H7 (cell line): ENCODE results near the gene PSME4. TPM values are rescaled to one million over a fixed set of nuclear protein-coding genes. Genes with fewer than 3 reads are reported as not detected.

Experiments used
- DNase-seq: peaks from one replicate; pipeline ENCODE4 v3.0.0; 2012
- H3K27me3 ChIP-seq: 2 replicates; pipeline ENCODE4 v1.6.0; 2011; ENCODE audit warnings: mild to moderate bottlenecking, low read length; ENCODE audit not compliant: control insufficient read depth, insufficient read depth
- H3K36me3 ChIP-seq: replicated peaks from 2 replicates; pipeline ENCODE4 v1.5.1; 2011; ENCODE audit warnings: low read length; ENCODE audit not compliant: control insufficient read depth, insufficient read depth
- H3K4me3 ChIP-seq: 2 replicates; pipeline ENCODE4 v1.5.1; 2011; ENCODE audit warnings: low read depth, mild to moderate bottlenecking, control low read depth, low read length, moderate library complexity; ENCODE audit not compliant: insufficient read depth
- total RNA-seq: library from RNA; depleted of rRNA; stranded (reverse); fragments of >200 nt; shearing (Covaris generic); gene quantifications from 2 replicates; pipeline ENCODE4 v1.2.3, GENCODE V29; 2014

The PSME4 gene
- total RNA-seq, 1 experiment from 2014 or later = 57.9 TPM

DNA sequence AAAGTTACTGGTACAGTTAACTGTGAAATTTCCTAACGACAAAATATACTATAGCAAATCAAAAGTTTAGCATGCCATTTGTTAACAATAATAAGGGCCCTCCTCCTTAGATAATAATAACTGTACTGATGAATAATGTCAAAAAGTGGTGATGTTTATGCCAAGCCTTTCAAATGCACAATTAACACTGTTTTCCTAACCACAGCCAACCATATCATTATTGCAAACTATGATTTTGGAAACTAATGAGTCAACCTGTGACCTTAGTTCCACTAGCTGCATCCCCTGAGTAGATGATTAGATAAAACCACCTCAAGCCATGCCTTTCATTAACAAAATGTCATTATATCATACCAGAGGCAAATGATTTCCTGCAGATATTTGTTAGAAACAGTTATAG, 85.9 kb downstream of the PSME4 start:
- Histone ChIP-seq H3K27me3 (no peaks in the 10 kb centered on the region), H3K36me3 (peaks cover 24% of the 10 kb centered on the region), H3K4me3 (no peak overlapping the region)
- DNase-seq = no peak

- Histone ChIP-seq H3K27me3 (no peaks in the 10 kb centered on the region), H3K36me3 (peaks cover 16% of the 10 kb centered on the region), H3K4me3 (no peak overlapping the region)
- no peak for DNase-seq
Measured at GRCh38 chr2:53881986-53882385, 88.8 kb downstream of the PSME4 start.

DNA sequence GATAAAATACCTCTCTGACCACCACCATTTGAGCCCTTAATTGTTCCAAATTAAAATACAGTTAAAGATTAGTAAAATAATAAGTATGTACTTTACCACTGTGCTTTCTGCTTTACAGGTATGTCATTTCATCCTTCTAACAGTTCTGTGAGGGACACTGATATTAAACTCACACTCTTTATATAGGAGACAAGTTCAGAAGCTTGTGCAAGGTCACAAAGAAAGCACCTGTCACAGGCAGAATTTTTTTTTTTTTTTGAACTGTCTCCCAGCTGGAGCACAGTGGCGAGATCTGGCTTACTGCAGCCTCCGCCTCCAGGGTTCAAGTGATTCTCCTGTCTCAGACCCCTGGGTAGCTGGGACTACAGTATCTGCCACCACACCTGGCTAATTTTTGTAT, 89.4 kb downstream of the PSME4 start:
- H3K36me3 ChIP-seq = peaks cover 15% of the 10 kb centered on the region
- no peaks in the 10 kb centered on the region for H3K27me3 ChIP-seq
- H3K4me3 ChIP-seq = no peak overlapping the region
- no peak for DNase-seq

GRCh38 chr2:53880756-53881155, 90.0 kb downstream of the PSME4 start:
- H3K36me3 ChIP-seq = peaks cover 15% of the 10 kb centered on the region
- DNase-seq = no peak
- no peaks in the 10 kb centered on the region for H3K27me3 ChIP-seq
- H3K4me3 ChIP-seq = no peak overlapping the region

- Histone ChIP-seq H3K4me3 (no peak overlapping the region), H3K36me3 (peaks cover 11% of the 10 kb centered on the region), H3K27me3 (no peaks in the 10 kb centered on the region)
- no peak for DNase-seq
Measured at GRCh38 chr2:53877556-53877955, 93.2 kb downstream of the PSME4 start.

DNA sequence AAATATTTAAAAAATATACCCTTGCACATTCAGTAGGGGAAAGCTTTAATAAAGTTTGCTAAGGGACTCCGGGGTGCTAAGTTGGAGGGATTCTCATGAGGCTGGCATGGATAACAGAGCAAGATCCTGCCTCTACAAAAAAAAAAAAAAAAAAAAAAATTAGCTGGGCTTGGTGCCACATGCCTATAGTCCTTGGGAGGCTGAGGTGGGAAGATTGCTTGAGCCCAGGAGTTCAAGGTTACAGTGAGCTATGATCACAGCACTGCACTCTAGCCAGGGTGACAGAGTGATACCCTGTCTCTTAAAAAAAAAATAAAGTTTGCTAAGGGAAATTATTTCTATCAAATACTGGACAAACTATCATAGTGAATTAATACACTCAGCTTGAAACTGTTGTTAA, 93.7 kb downstream of the PSME4 start:
- DNase-seq = no peak
- peaks cover 8% of the 10 kb centered on the region for H3K36me3 ChIP-seq
- H3K27me3 ChIP-seq = no peaks in the 10 kb centered on the region
- no peak overlapping the region for H3K4me3 ChIP-seq

DNA sequence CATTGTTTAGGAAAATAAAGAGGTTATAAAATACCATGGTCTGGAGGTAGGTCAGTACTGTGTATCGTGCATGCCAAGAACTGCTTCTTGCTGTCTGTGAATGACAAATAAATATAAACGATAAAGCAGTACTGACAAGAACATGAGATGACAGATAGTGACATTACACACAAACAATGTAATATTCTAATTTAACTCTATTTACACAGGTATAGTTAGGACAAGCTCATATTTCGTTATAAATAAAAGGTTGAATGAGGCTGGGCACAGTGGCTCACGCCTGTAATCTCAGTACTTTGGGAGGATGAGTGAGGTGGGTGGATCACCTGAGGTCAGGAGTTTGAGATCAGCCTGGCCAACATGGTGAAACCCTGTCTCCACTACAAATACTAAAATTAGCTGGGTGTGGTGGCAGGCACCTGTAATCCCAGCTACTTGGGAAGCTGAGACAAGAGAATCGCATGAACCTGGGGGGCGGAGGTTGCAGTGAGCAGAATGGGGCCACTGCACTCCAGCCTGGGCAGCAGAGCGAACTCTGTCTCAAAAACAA, 96.3 kb downstream of the PSME4 start:
- Histone ChIP-seq H3K36me3 (peaks cover 5% of the 10 kb centered on the region), H3K4me3 (no peak overlapping the region), H3K27me3 (no peaks in the 10 kb centered on the region)
- DNase-seq = no peak

- H3K27me3 ChIP-seq = no peaks in the 10 kb centered on the region
- no peak for DNase-seq
- H3K36me3 ChIP-seq = peaks cover 11% of the 10 kb centered on the region
- no peak overlapping the region for H3K4me3 ChIP-seq
Measured at GRCh38 chr2:53867773-53868172, 103.0 kb downstream of the PSME4 start.

DNA sequence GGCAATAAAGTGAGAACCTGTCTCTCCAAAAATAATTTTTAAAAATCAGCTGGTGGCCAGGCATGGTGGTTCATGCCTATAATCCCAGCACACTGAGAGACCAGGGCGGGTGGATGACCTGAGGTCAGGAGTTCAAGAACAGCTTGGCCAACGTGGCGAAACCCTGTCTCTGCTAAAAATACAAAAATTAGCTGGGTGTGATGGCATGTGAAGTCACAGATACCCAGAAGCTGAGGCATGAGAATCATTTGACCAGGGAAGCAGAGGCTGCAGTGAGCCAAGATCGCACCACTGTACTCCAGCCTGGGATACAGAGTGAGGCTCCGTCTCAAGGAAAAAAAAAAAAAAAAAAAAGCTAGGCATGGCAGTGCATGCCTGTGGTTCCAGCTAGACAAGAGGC, 103.6 kb downstream of the PSME4 start:
- Histone ChIP-seq H3K36me3 (peaks cover 11% of the 10 kb centered on the region), H3K4me3 (no peak overlapping the region), H3K27me3 (no peaks in the 10 kb centered on the region)
- no peak for DNase-seq

DNA sequence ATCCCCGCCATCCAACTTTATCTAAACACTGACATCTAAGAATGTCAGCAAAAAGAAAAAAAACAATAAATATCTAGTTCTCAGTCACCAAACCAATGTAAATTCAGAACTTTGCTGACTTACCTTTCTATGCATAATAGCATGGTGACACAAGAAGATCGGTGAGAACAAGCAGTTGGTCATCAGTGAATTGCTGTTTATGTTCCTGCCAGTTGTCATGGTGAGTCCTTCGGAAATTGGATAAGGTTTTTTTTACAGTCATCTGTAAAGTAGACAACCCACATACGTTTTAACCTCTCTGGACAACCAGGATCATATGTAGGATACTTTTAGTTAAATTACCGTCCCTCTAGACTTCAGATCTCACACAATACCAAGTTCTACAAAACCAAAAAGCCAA, 104.8 kb downstream of the PSME4 start:
- H3K27me3 ChIP-seq = no peaks in the 10 kb centered on the region
- peaks cover 11% of the 10 kb centered on the region for H3K36me3 ChIP-seq
- no peak overlapping the region for H3K4me3 ChIP-seq
- DNase-seq = no peak

- Histone ChIP-seq H3K36me3 (peaks cover 11% of the 10 kb centered on the region), H3K27me3 (no peaks in the 10 kb centered on the region), H3K4me3 (no peak overlapping the region)
- DNase-seq = no peak
Measured at GRCh38 chr2:53865264-53865663, 105.5 kb downstream of the PSME4 start.

- no peak for DNase-seq
Measured at GRCh38 chr2:53863538-53864227, 107.1 kb downstream of the PSME4 start.

GRCh38 chr2:53861824-53862223, 109.0 kb downstream of the PSME4 start:
- no peak for DNase-seq
- H3K4me3 ChIP-seq = no peak overlapping the region
- peaks cover 9% of the 10 kb centered on the region for H3K36me3 ChIP-seq
- H3K27me3 ChIP-seq = no peaks in the 10 kb centered on the region

More at GRCh38 chr2:53863538-53864227, 107.1 kb downstream of the PSME4 start:
- peaks cover 11% of the 10 kb centered on the region for H3K36me3 ChIP-seq
- H3K4me3 ChIP-seq = no peak overlapping the region
- H3K27me3 ChIP-seq = no peaks in the 10 kb centered on the region

DNA sequence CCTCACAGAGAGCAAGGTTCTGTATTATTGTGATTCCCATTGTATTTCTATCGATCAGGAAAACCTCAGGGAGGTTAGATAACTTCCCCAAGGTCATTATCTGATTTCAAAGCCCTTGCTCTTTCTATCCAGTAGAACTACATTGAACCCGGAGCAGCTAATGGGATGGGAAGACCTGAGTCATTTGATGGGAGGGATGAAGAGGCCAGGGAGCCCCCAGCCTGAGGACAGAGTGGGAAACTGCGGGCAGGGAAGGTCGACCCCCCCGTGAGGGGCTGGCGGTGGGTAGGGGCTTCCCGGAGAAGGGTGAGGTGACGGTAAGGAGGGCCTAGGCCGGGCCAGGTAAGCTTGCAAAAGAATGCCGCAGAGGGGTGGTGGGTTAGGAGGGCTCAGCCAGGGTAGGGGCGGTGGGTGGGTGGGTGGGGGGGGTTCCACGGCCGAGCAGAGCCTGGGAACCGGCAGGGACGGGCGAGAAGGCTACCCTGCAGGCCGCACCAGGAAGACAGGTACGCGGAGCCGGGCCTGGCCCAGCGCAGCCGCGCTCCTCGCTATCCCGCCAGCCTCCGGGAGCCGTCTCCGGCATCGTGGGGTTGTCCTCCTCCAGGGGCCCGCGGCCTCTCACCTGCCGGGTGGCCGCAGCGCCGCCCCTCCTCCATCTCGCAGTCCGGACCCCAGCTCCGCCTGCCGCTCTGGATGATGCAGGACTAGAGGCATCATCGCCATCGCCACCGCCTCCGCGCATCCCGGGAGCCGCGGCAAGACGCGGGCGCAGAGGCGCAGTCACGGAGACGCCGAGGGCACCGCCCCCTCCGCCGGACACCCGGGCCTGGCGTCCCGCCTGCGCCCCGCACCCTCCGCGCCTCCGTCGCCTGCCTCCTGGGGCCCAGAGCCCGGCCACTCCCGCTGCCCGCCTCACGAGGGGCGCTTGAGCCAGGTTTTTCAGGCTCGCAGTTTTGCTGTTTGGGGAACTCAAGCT, 111.3 kb downstream of the PSME4 start, which contains the start of gene GPR75:
GPR75 (minus strand) TSS at position 762 of the 976 bp plus-strand sequence. CDS start 5,211 bp downstream, outside the sequence.
- Histone ChIP-seq H3K4me3 (peak within 1 kb of the TSS; percentile 31; the same call in 1 of the 2 replicates), H3K27me3 (no peaks in the 10 kb centered on the region), H3K36me3 (no peaks in the 10 kb centered on the region; the same call in 1 of the 2 replicates)
- DNase-seq = peak; percentile 81
